Transverse colon (tissue), 4 donors: ENCODE measurements around the gene HAO2.

ENCODE experiments used
- EP300 ChIP-seq: sonication (generic); formaldehyde crosslinking; IDR thresholded peaks from one replicate; pipeline ENCODE4 v1.6.1; 2017; ENCODE audit warnings: antibody characterized with exemption, low read depth
- POLR2A ChIP-seq: fragments of 450-650 bp; IDR thresholded peaks from one replicate; pipeline ENCODE4 v1.6.1; 2016; ENCODE audit warnings: antibody characterized with exemption, mild to moderate bottlenecking, moderate library complexity
- POLR2AphosphoS5 ChIP-seq, 3 donors: sonication (generic); formaldehyde crosslinking; IDR thresholded peaks; one replicate each; pipeline ENCODE4 v1.6.1; 2016; ENCODE audit warnings: antibody characterized with exemption in 3 of 3
- TF ChIP-seq, protein P1 (sequence below), 5 experiments: fragments of 200-600 bp in 3 of 5; fragments of 450-650 bp in 2 of 5; sonication (generic) in 3 of 5; IDR thresholded peaks; 1 replicate in 2 of 5; 2 replicates in 3 of 5; pipeline ENCODE4 v1.5.1; 2016 to 2017; ENCODE audit warnings: antibody characterized with exemption in 5 of 5, inconsistent platforms in 3 of 5, mild to moderate bottlenecking in 2 of 5, moderate library complexity in 1 of 5

DNA sequence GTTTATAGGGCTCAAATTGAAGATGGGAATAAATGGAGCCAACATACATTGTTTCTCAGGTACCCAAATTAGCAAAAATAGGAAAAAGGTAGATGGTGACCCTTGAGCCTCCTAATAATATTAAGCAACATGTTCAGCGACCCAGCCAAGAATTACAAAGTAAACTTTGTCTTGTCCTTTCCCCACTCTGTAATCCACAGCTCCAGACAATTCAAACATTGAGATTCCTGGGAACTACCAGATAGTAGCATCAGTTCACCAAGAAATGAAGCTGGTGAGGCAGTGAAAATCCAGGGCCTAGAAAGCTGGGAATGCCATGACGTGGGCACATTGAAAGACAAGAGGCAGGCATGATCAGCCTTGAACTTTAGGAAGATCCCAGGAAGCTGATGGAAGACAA, 11.7 kb downstream of the HAO2 start:
- TF ChIP-seq POLR2AphosphoS5 (IDR thresholded peaks at IDR 0.05) (no peak), EP300 (no peak), POLR2A (no peak)
- TF ChIP-seq, protein P1, sequence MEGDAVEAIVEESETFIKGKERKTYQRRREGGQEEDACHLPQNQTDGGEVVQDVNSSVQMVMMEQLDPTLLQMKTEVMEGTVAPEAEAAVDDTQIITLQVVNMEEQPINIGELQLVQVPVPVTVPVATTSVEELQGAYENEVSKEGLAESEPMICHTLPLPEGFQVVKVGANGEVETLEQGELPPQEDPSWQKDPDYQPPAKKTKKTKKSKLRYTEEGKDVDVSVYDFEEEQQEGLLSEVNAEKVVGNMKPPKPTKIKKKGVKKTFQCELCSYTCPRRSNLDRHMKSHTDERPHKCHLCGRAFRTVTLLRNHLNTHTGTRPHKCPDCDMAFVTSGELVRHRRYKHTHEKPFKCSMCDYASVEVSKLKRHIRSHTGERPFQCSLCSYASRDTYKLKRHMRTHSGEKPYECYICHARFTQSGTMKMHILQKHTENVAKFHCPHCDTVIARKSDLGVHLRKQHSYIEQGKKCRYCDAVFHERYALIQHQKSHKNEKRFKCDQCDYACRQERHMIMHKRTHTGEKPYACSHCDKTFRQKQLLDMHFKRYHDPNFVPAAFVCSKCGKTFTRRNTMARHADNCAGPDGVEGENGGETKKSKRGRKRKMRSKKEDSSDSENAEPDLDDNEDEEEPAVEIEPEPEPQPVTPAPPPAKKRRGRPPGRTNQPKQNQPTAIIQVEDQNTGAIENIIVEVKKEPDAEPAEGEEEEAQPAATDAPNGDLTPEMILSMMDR (IDR thresholded peaks at IDR 0.05): no peak
